Activated CD8-positive, alpha-beta T cell treated with anti-CD3 and anti-CD28 coated beads for 36 hours (primary cell): ENCODE measurements around the gene YKT6. TPM values are rescaled to one million over a fixed set of nuclear protein-coding genes. Genes with fewer than 3 reads are reported as not detected.

Experiments
- ATAC-seq: fragments of 200-7000 bp; cut with Tn5 transposase; one replicate; pipeline ENCODE4 v1.10.0; 2021; ENCODE audit warnings: mild to moderate bottlenecking, moderate library complexity
- CTCF ChIA-PET: fragments of 350-600 bp; sonication (Branson Sonifier 250); formaldehyde crosslinking; loops from one replicate; lab custom pipeline; 2021; ENCODE audit warnings: antibody characterized with exemption; lab: Charles Lee
- POLR2A ChIA-PET: fragments of 350-600 bp; sonication (Branson Sonifier 250); formaldehyde crosslinking; loops from one replicate; lab custom pipeline; 2021; ENCODE audit warnings: antibody characterized with exemption; lab: Charles Lee
- DNase-seq: peaks from one replicate; pipeline ENCODE4 v3.0.0-alpha.2; 2020
- H3K27ac Mint-ChIP-seq: one replicate; pipeline ENCODE4 v1.8.0; 2021; ENCODE audit warnings: mild to moderate bottlenecking, mixed read lengths
- H3K27me3 Mint-ChIP-seq: one replicate; pipeline ENCODE4 v1.8.0; 2021; ENCODE audit warnings: mixed read lengths
- H3K36me3 Mint-ChIP-seq: one replicate; pipeline ENCODE4 v1.8.0; 2021; ENCODE audit warnings: low read depth, mixed read lengths
- H3K4me1 Mint-ChIP-seq: one replicate; pipeline ENCODE4 v1.8.0; 2021; ENCODE audit warnings: low read depth, mixed read lengths
- H3K4me3 Mint-ChIP-seq: one replicate; pipeline ENCODE4 v1.8.0; 2021; ENCODE audit warnings: mild to moderate bottlenecking, moderate library complexity, mixed read lengths
- H3K9me3 Mint-ChIP-seq: one replicate; pipeline ENCODE4 v1.8.0; 2021; ENCODE audit warnings: mixed read lengths
- intact Hi-C: fragments of 100-400 bp; cut with micrococcal nuclease; formaldehyde crosslinking; loops from one replicate; pipeline ENCODE4 v1.10.0; 2022
- total RNA-seq, 2 experiments: library from RNA; stranded (reverse); gene quantifications; one replicate each; pipeline ENCODE4 v1.2.3, GENCODE V29; 2021
- TF ChIP-seq, protein P1 (sequence below): fragments of 200-600 bp; IDR thresholded peaks from one replicate; pipeline ENCODE4 v1.8.0; 2022; ENCODE audit warnings: antibody characterized with exemption, mild to moderate bottlenecking

YKT6 gene
- total RNA-seq, 2 experiments from 2014 or later = 49.3 to 50.9 TPM

DNA sequence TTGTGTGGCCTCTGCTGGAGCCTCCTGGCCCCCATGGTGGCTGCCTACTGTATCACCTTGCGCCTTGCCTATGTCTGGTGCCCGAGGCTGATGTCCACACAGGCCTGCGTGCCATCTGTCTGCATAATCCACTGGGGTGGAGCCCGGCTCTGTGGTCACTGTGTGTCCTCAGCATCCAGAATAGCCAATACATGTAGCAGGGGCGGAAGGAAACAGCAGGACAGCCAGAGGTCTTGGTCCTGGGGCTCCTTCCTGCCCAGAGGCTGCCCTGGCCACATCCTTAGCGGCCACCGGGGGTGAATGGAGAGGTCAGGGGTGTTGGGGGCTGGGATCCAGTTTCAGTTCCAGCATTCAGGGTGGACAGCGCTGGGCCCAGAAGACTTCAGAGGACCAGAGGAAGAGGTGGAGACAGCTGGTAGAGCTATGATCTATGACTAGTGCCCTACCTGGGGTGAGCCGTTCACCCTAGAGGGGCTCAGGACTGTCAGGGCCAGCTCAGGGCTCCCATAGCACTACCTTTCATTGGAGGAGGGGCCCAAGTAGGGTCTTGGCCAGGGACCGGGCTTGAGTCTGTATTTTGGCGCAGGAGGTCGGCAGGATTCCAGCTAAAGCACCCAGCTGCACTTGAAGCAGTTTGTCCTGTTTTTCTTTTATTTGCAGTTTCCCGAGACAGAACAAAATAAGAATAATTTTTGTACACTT lies 15.9 kb downstream of the YKT6 start:
- DNase-seq = no peak
- ChIA-PET CTCF (no interaction called here), POLR2A (interaction anchor here (1.1 kb wide), 1 partner anchor 8 kb away, joined by 3 read pairs; no protein-coding TSS in a partner anchor)
- TF ChIP-seq, protein P1, sequence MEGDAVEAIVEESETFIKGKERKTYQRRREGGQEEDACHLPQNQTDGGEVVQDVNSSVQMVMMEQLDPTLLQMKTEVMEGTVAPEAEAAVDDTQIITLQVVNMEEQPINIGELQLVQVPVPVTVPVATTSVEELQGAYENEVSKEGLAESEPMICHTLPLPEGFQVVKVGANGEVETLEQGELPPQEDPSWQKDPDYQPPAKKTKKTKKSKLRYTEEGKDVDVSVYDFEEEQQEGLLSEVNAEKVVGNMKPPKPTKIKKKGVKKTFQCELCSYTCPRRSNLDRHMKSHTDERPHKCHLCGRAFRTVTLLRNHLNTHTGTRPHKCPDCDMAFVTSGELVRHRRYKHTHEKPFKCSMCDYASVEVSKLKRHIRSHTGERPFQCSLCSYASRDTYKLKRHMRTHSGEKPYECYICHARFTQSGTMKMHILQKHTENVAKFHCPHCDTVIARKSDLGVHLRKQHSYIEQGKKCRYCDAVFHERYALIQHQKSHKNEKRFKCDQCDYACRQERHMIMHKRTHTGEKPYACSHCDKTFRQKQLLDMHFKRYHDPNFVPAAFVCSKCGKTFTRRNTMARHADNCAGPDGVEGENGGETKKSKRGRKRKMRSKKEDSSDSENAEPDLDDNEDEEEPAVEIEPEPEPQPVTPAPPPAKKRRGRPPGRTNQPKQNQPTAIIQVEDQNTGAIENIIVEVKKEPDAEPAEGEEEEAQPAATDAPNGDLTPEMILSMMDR = no peak
- no peak for ATAC-seq
- Mint-ChIP-seq H3K4me3 (no peak overlapping the region), H3K9me3 (no peaks in the 10 kb centered on the region), H3K27me3 (no peaks in the 10 kb centered on the region), H3K27ac (no peak overlapping the region), H3K4me1 (no peaks in the 10 kb centered on the region), H3K36me3 (peaks cover 7% of the 10 kb centered on the region)
- intact Hi-C loops = no loop called here

DNA sequence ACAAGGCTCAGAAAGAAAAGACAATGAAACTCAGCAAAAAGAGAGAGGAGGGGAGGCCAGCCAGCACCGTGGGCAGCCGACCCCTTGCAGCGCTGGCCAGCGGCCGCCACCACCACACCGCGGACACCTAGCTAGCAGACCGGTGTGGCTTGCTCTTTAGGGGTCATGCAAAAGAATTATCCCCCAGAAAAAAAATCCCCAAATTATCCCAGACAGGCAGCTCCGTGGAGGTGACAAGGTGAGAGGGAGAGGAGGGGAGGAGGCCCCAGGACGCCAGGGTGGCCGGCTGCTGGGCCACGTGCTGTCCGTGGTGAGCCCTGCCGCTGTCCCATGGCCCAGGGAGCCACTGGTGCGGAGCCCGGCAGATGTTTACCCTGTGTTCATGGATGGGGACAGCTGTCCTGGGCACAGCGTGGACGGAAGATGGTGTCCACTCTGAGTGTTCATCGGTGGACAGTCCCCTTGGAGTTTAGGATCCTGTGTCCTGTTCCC lies 16.5 kb downstream of the YKT6 start:
- intact Hi-C loops = no loop called here
- H3K27me3 Mint-ChIP-seq = no peaks in the 10 kb centered on the region
- H3K4me1 Mint-ChIP-seq = no peaks in the 10 kb centered on the region
- TF ChIP-seq, protein P1 = no peak
- no peak for DNase-seq
- H3K36me3 Mint-ChIP-seq = peaks cover 3% of the 10 kb centered on the region
- no peak overlapping the region for H3K27ac Mint-ChIP-seq
- no peaks in the 10 kb centered on the region for H3K9me3 Mint-ChIP-seq
- POLR2A ChIA-PET = no interaction called here
- no peak for ATAC-seq
- CTCF ChIA-PET = interaction anchor here (0.6 kb wide), 1 partner anchor 132 kb away, joined by 3 read pairs; no protein-coding TSS in a partner anchor
- no peak overlapping the region for H3K4me3 Mint-ChIP-seq

DNA sequence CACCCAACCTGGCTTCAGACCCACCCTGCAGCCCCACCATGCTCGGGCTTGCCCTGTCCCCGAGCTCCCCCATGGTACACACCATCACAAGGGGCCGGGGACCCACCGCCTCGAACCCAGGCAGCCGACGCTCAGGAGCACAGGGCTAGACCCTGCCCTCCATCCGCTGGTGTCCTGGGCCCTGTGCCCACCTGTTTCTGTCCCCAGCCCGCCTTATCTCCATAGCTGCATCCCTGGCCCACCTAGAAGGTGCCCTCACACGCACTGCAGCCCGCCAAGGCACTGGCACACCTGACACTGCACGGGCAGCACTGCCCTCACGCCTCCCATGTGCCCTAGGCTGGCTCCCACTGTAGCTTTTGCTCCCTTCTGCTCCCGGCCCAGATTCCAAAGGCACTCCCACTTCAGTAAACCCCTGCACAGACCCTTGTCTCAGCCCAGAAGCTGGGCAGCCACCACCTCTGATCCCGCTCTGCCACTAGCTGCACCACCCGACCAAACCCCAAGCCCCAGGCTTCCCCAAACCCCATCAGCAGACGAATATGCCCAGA lies 17.1 kb downstream of the YKT6 start:
- ChIA-PET CTCF (interaction anchor here (0.6 kb wide), 1 partner anchor 132 kb away, joined by 3 read pairs; no protein-coding TSS in a partner anchor), POLR2A (no interaction called here)
- intact Hi-C loops = no loop called here
- Mint-ChIP-seq H3K9me3 (no peaks in the 10 kb centered on the region), H3K4me1 (no peaks in the 10 kb centered on the region), H3K4me3 (no peak overlapping the region), H3K27ac (no peak overlapping the region), H3K27me3 (no peaks in the 10 kb centered on the region), H3K36me3 (no peaks in the 10 kb centered on the region)
- ATAC-seq (no peak), DNase-seq (no peak)
- TF ChIP-seq, protein P1 = no peak

DNA sequence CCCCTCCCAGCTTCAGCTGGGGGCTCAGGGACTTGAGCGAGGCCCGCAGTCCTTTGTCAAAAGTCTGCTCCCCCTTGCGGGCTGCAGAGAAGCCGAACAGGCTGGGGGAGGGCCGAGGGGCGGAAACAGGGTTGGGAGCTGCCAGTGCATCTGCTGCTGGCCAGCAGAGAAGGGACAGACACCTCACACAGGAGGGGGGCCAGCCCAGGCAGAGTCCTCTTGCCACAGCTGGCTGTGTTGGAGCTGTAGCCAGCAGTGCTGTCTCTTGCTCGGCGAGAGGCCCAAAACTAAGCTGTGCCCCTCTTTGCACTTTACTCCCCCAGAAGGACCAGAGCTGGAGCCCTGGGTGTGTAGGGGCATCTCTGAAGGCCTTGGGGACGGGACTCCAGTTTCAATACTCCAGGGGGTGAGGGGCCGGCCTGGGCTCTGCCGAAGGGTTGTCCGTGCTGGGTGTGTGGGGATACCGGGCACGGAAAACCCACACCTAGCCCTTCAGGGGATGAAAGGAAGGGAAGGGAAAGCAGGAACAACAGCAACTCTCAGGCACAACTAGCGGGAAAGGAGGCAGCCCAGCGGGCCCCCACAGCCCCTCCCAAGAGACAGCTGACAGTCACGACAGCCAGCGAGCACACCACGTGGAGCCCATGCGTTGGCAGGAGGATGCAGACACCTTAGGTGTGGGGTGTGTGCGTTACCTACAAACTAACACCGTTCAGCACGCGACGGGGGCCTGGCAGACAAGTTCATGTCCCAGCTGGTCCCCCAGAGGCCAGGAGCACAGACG lies 17.8 kb downstream of the YKT6 start:
- no peak overlapping the region for H3K4me3 Mint-ChIP-seq
- H3K36me3 Mint-ChIP-seq = no peaks in the 10 kb centered on the region
- no peaks in the 10 kb centered on the region for H3K4me1 Mint-ChIP-seq
- no peaks in the 10 kb centered on the region for H3K27me3 Mint-ChIP-seq
- H3K9me3 Mint-ChIP-seq = no peaks in the 10 kb centered on the region
- DNase-seq (no peak), ATAC-seq (no peak)
- TF ChIP-seq, protein P1 = no peak
- POLR2A ChIA-PET = interaction anchor here (0.5 kb wide), 1 partner anchor 20 kb away, joined by 3 read pairs; no protein-coding TSS in a partner anchor
- intact Hi-C loops = no loop called here
- CTCF ChIA-PET = no interaction called here
- H3K27ac Mint-ChIP-seq = no peak overlapping the region
